NCI-H2029 (cell line): ENCODE data around the gene PDE2A.

Experiments used
- DNase-seq: peaks from one replicate; lab custom pipeline; 2025; lab: John Stamatoyannopoulos, UW

PDE2A gene

GRCh38 chr11:72635309-72635915 lies 38.8 kb downstream of the PDE2A start:
- DNase-seq: no peak

- no peak for DNase-seq
Observed at GRCh38 chr11:72634472-72635095, 39.6 kb downstream of the PDE2A start.

GRCh38 chr11:72634016-72634415 lies 40.2 kb downstream of the PDE2A start:
- DNase-seq: no peak

- DNase-seq: no peak
Observed at GRCh38 chr11:72633068-72633467, 41.2 kb downstream of the PDE2A start.

- DNase-seq: no peak
Observed at GRCh38 chr11:72631806-72632731, 42.2 kb downstream of the PDE2A start.

- DNase-seq: no peak
Observed at GRCh38 chr11:72630104-72630852, 43.9 kb downstream of the PDE2A start.

- DNase-seq: no peak
Observed at GRCh38 chr11:72629266-72629665, 45.0 kb downstream of the PDE2A start.

GRCh38 chr11:72627594-72628281 lies 46.5 kb downstream of the PDE2A start:
- DNase-seq: no peak

- no peak for DNase-seq
Observed at GRCh38 chr11:72626414-72626936, 47.7 kb downstream of the PDE2A start.

- no peak for DNase-seq
Observed at GRCh38 chr11:72625691-72626413, 48.4 kb downstream of the PDE2A start.

GRCh38 chr11:72624496-72625201 lies 49.6 kb downstream of the PDE2A start:
- no peak for DNase-seq

- no peak for DNase-seq
Observed at GRCh38 chr11:72623052-72623451, 51.2 kb downstream of the PDE2A start.

GRCh38 chr11:72621008-72621610 lies 53.1 kb downstream of the PDE2A start:
- DNase-seq: no peak

- no peak for DNase-seq
Observed at GRCh38 chr11:72618803-72619202, 55.4 kb downstream of the PDE2A start.

- no peak for DNase-seq
Observed at GRCh38 chr11:72617080-72617762, 57.0 kb downstream of the PDE2A start.

- no peak for DNase-seq
Observed at GRCh38 chr11:72616655-72617054, 57.6 kb downstream of the PDE2A start.

GRCh38 chr11:72615329-72615728 lies 58.9 kb downstream of the PDE2A start:
- no peak for DNase-seq

- no peak for DNase-seq
Observed at GRCh38 chr11:72614381-72614780, 59.8 kb downstream of the PDE2A start.

- DNase-seq: no peak
Observed at GRCh38 chr11:72613977-72614376, 60.2 kb downstream of the PDE2A start.
